ENCODE measurements around the gene PEX16. TPM values are rescaled to one million over a fixed set of nuclear protein-coding genes. Genes with fewer than 3 reads are reported as not detected.

Gene PEX16
- total RNA-seq, 1 experiment from 2014 or later, result 33.2 TPM

GRCh38 chr11:45910623-45911022 is 7.1 kb downstream of the PEX16 start (continued):
- TF ChIP-seq ZNF274 (IDR thresholded peaks at IDR 0.05; ENCODE audit: low read depth, low read length), result no peak

- H3K79me2 ChIP-seq (ENCODE audit: insufficient read depth, low read length), result no peaks in the 10 kb centered on the region
- POLR2A ChIA-PET, result no interaction called here
- TF ChIP-seq POLR2AphosphoS5 (IDR thresholded peaks at IDR 0.05; ENCODE audit: low read depth, low read length) (no peak), CTCF (IDR thresholded peaks at IDR 0.05 in 2 of 3, conservative IDR thresholded peaks at IDR 0.05 in 1 of 3; ENCODE audit: borderline replicate concordance in 1 of 3, insufficient read depth in 1 of 3, low read depth in 2 of 3, low read length in 2 of 3) (no peak)
- H3K9me3 ChIP-seq (ENCODE audit: control insufficient read depth in 1 of 2, insufficient read depth in 1 of 2, low read depth in 1 of 2, low read length in 2 of 2), result no peaks in the 10 kb centered on the region
- intact Hi-C loops (cut with micrococcal nuclease), result no loop called here
- ATAC-seq (no peak), DNase-seq (ENCODE audit: low read depth, low spot score) (no peak)
- H2AFZ ChIP-seq (ENCODE audit: low read depth, low read length, poor library complexity, severe bottlenecking), result no peak overlapping the region
- no peak overlapping the region for H3K27ac ChIP-seq (ENCODE audit: low read depth, low read length)
- H3K36me3 ChIP-seq (ENCODE audit: control insufficient read depth in 1 of 2, insufficient read depth in 2 of 2, low read length in 2 of 2), result no peaks in the 10 kb centered on the region; a peak in 1 of 4 replicates
- CTCF ChIA-PET, result no interaction called here
- BruUV-seq (replicated peaks), result no TSS peak
- no peak overlapping the region for H3K4me3 ChIP-seq (replicated peaks in 1 of 2; ENCODE audit: low read depth in 1 of 2, low read length in 2 of 2)
- no peaks in the 10 kb centered on the region for H4K20me1 ChIP-seq (ENCODE audit: insufficient read depth)
- no peak overlapping the region for H3K4me2 ChIP-seq (ENCODE audit: low read length)
- H3K4me1 ChIP-seq (ENCODE audit: control insufficient read depth in 1 of 2, insufficient read depth in 2 of 2, low read length in 2 of 2), result no peaks in the 10 kb centered on the region
- H3K27me3 ChIP-seq (ENCODE audit: insufficient read depth, low read length), result no peaks in the 10 kb centered on the region
- H3K9ac ChIP-seq (ENCODE audit: low read length), result no peak overlapping the region
- H3K9me2 ChIP-seq (ENCODE audit: insufficient read depth), result no peaks in the 10 kb centered on the region
- RAD21 ChIA-PET (ENCODE audit: low non-redundant PET in 1 of 2, low total read pairs in 2 of 2, uncharacterized antibody in 2 of 2, unreplicated experiment in 2 of 2), result no interaction called here
Observed at GRCh38 chr11:45909594-45910475, 7.8 kb downstream of the PEX16 start.
